ENCODE data around the gene YARS2.
"Not testable (repeated sequence)": the region's sequence is repeated elsewhere in the genome, so short reads cannot be mapped to it uniquely, and the experiment has no call there.

The YARS2 gene

DNA sequence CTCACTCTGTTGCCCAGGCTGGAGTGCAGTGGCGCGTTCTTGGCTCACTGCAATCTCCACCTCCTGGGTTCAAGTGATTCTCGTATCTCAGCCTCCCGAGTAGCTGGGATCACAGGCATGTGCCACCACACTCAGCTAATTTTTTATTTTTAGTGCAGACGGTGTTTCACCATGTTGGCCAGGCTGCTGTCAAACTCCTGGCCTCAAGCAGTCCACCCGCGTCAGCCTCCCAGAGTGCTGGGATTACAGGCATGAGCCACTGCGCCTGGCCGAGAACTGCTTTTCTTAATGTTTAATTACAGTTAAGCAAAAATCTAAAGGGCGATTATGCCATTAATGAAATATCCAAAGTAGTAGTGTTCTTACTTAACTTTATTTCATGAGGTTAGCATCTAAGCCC, 13.6 kb downstream of the YARS2 start:
- no peak for DNase-seq

GRCh38 chr12:32739279-32739678, 16.4 kb downstream of the YARS2 start:
- DNase-seq, result no peak

DNA sequence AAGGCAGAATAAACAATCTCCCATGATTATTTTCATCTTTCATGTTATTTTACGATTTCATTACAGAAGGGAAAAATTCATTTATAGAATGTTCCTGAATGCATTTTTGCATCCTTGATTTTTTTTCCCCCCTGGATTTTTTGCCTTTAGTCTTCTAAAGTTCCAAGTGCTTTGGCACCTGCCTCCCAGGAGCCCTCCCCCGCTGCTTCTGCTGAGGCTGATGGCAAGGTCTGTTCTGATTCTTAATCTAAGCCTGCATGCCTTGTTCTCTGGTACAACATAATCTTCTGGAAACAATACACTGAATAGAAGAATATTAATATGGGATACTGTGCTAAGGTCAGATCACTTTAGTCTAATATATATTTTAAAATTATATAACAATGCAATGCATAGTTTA, 18.0 kb downstream of the YARS2 start:
- DNase-seq, result no peak

DNA sequence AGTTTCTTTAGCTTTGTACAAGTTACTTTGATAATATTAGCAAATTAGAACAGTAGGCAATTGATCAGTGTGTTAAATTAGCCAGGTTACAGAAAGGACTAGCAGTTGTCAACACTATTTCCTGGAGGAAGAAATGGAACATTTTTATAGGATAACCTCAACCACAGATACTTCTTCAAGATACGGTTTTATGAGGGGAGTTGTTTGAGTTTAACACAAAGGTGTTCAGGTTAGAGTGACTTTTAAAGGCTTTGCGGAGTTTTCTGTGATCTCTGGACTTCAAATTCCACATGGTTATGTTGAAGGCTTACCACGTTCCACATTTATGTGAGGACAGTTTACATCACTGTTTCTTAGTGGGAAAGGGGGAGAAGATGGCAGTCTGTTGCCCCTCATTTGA, 19.3 kb downstream of the YARS2 start:
- DNase-seq, result no peak

GRCh38 chr12:32734952-32735351, 20.7 kb downstream of the YARS2 start:
- DNase-seq, result no peak

GRCh38 chr12:32727237-32727636, 28.5 kb downstream of the YARS2 start:
- DNase-seq, result no peak

DNA sequence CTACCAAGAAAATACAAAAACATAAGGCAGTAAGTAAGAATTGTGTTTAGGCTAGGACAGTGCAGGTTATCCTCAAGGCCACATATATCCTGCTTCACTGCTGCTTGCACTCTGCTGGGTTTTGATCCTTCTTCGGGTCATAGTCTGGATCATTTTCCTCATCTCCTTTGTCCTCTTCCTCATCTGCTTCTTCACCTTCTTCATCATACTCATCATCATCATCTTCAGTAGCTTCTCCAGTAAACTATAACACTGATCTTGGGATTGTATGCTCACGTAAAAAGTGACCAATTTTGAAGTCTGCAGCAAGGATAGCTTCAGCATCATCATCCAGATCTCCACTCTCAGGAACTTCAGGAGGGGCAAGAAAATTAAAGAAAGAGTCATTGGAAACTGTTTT, 29.4 kb downstream of the YARS2 start:
- DNase-seq, result no peak

DNA sequence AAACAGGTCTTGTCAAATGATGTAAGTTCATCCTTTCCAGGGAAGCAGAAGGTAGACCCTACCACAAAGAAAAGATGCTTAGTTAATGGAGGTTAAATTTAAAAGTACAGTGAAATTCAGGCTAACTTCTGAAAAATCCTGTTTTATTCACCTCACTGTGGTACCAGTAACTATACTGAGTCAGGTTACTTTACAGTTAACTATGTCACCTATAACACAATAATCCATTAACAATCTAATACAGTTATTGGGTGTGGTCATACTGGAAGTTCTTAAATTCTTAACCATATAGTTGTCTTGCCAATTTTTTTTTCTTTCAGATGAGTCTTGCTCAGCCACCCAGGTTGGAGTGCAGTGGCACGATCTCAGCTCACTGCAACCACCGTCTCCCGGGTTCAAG, 30.4 kb downstream of the YARS2 start:
- not testable (repeated sequence) for DNase-seq

GRCh38 chr12:32718926-32719325, 36.8 kb downstream of the YARS2 start:
- no peak for DNase-seq

DNA sequence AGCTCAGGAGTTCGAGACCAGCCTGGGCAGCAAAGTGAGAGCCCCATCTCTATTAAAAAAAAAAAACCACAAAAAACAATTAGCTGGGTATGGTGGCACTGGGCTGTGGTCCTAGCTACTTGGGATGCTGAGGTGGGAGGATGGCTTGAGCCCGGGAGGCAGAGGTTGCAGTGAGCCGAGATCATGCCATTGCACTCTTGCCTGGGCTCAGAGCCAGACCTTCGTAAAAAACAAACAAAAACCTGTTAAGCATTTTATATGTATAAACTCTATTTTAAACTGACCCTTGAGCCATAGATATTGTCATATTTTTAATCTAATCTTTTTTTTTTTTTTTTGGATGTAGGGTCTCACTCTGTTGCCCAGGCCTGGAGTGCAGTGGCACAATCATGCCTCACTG, 40.9 kb downstream of the YARS2 start:
- no peak for DNase-seq

DNA sequence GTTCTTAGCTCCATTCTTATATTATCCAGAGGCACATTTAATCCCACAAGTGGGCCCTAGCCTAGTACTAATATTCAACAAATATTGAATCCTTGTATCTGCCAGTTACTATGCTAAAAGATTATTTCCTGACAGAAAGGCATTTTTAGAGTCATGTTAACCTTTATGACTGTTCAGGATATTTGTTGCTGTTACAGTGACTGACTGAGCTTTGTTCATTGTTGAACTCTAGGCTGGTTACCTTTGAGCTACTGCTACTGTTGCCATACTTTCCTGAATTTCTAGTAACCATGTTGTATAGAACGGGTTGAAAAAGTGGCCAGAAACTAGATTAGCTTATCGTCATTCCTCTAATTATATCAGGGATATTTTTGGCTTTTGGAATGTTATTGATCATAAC, 46.8 kb downstream of the YARS2 start:
- DNase-seq, result no peak

- no peak for DNase-seq
Measured at GRCh38 chr12:32706335-32707024, 49.2 kb downstream of the YARS2 start.

GRCh38 chr12:32705783-32706182, 49.9 kb downstream of the YARS2 start:
- no peak for DNase-seq

- DNase-seq, result no peak
Measured at GRCh38 chr12:32702946-32703345, 52.8 kb downstream of the YARS2 start.

DNA sequence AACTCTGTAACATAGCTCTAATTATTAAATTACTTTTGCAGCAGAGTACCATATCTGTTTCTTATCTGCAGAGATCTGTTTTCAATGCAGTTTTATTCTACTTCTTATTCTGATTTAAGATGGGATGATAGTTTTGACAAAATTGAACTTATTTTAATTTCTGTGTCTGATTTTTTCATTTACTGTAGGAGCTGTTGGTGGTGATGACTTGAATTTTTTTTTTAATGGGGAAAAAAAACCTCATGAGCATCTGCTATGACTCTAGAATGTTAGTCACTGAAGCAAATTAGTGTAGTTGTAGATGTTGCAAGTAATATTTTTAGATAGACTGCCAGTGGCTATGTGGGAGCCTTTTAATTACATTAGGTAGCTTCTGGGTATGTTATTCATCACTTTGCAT, 53.2 kb downstream of the YARS2 start:
- no peak for DNase-seq

GRCh38 chr12:32699437-32699836, 56.3 kb downstream of the YARS2 start:
- DNase-seq, result not testable (repeated sequence)

DNA sequence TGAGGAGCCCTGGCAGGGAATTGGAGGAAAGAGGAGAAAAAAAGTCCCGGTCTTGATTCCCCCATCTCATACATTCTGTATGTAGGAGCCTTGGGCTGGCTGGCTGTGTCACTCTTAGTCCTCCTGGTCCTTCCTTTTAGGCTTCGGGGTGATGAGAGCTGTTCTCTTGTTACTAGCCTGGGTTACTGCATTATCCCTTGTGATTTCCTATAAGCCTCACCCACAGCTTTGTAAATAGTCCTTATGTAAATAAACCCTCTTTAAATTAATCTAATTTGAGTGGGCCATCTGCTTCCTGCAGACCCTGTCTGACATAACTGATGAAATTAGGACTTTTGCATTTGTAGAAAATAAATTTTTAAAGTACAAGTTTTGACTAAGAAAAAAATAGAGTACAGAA, 57.4 kb downstream of the YARS2 start:
- no peak for DNase-seq

GRCh38 chr12:32697445-32697844, 58.3 kb downstream of the YARS2 start:
- no peak for DNase-seq
